Left lung (tissue), 10 donors: Measurements from ENCODE around the gene PARVG. TPM values are rescaled to one million over a fixed set of nuclear protein-coding genes. Genes with fewer than 3 reads are reported as not detected.

Experiments
- ATAC-seq: fragments of 200-7000 bp; cut with Tn5 transposase; one replicate; pipeline ENCODE4 v1.9.1; 2020; ENCODE audit warnings: moderate library complexity
- DNase-seq, 4 donors: peaks; one replicate each; pipeline ENCODE4 v3.0.0-alpha.2; 2013 to 2020
- H3K27ac ChIP-seq, 2 donors: fragments of 200-600 bp; sonication (generic) in 1 of 2; one replicate each; pipeline versions ENCODE4 v1.5.0 to v1.8.0; 2020 to 2021
- H3K27me3 ChIP-seq, 2 donors: fragments of 200-600 bp; sonication (generic) in 1 of 2; one replicate each; pipeline versions ENCODE4 v1.5.0 to v1.8.0; 2020 to 2021
- H3K36me3 ChIP-seq, 2 donors: fragments of 200-600 bp; sonication (generic) in 1 of 2; one replicate each; pipeline versions ENCODE4 v1.5.0 to v1.8.0; 2020 to 2021
- H3K4me1 ChIP-seq, 2 donors: fragments of 200-600 bp; one replicate each; pipeline ENCODE4 v1.8.0; 2021
- H3K4me3 ChIP-seq, 2 donors: fragments of 200-600 bp; sonication (generic) in 1 of 2; one replicate each; pipeline versions ENCODE4 v1.5.0 to v1.8.0; 2020 to 2021; ENCODE audit warnings: mild to moderate bottlenecking in 1 of 2
- H3K9me3 ChIP-seq, 2 donors: fragments of 200-600 bp; sonication (generic) in 1 of 2; one replicate each; pipeline versions ENCODE4 v1.5.0 to v1.8.0; 2020 to 2021
- CTCF ChIP-seq, 2 donors: fragments of 200-600 bp; sonication (generic) in 1 of 2; IDR thresholded peaks; one replicate each; pipeline versions ENCODE4 v1.5.0 to v1.8.0; 2021; ENCODE audit warnings: antibody characterized with exemption in 2 of 2
- intact Hi-C, 2 donors: fragments of 100-400 bp; cut with DNase I; formaldehyde crosslinking; loops; one replicate each; pipeline versions ENCODE4 v1.11.2 to v1.14.2; 2022
- polyA plus RNA-seq, 6 donors: library from polyadenylated mRNA; unstranded; fragments of 120-200 nt; gene quantifications; one replicate each; pipeline ENCODE4 v1.2.1, GENCODE V29; 2013; ENCODE audit not compliant: insufficient read length in 6 of 6
- total RNA-seq, 2 donors: library from RNA; stranded (reverse); fragmentation: NEBNext Ultra II Directional; extraction: Animal tissue kit (Norgen Biotek cat#: 25700); gene quantifications; one replicate each; pipeline ENCODE4 v1.2.1, GENCODE V29; 2021
- donor health status: DM: no; HTN: yes; CAD: no.
- donor health status: DM: no; HTN: no; CAD: no.

PARVG gene
- total and polyA plus RNA-seq, 8 donors = 3.0 to 57.9 (median 3.5) TPM

- TF ChIP-seq CTCF (IDR thresholded peaks at IDR 0.05) = no peak
- DNase-seq (no peak), ATAC-seq (no peak)
- H3K4me1 ChIP-seq = no peaks in the 10 kb centered on the region
- H3K27ac ChIP-seq = no peak overlapping the region
- H3K9me3 ChIP-seq = no peaks in the 10 kb centered on the region
- H3K36me3 ChIP-seq = no peaks in the 10 kb centered on the region
- intact Hi-C loops = no loop called here
- peaks cover 0 to 34% of the 10 kb centered on the region in 2 donors for H3K27me3 ChIP-seq
- H3K4me3 ChIP-seq = no peak overlapping the region
Observed at GRCh38 chr22:44221710-44222475, 41.2 kb downstream of the PARVG start.

- Histone ChIP-seq H3K36me3 (no peaks in the 10 kb centered on the region), H3K27me3 (peaks cover 0 to 34% of the 10 kb centered on the region in 2 donors), H3K4me3 (no peak overlapping the region), H3K4me1 (no peaks in the 10 kb centered on the region), H3K9me3 (peaks cover 0 to 19% of the 10 kb centered on the region in 2 donors), H3K27ac (no peak overlapping the region)
- DNase-seq (no peak), ATAC-seq (no peak)
- intact Hi-C loops = no loop called here
- no peak for TF ChIP-seq CTCF (IDR thresholded peaks at IDR 0.05)
Observed at GRCh38 chr22:44224166-44224565, 43.4 kb downstream of the PARVG start.

- Histone ChIP-seq H3K4me1 (no peaks in the 10 kb centered on the region), H3K4me3 (no peak overlapping the region), H3K36me3 (no peaks in the 10 kb centered on the region), H3K27ac (no peak overlapping the region), H3K9me3 (peaks cover 0 to 24% of the 10 kb centered on the region in 2 donors), H3K27me3 (peaks cover 0 to 30% of the 10 kb centered on the region in 2 donors)
- no peak for TF ChIP-seq CTCF (IDR thresholded peaks at IDR 0.05)
- DNase-seq (no peak), ATAC-seq (no peak)
- intact Hi-C loops = no loop called here
Observed at GRCh38 chr22:44225091-44225689, 44.5 kb downstream of the PARVG start.

GRCh38 chr22:44225812-44226211 is 45.1 kb downstream of the PARVG start:
- no peak overlapping the region for H3K4me3 ChIP-seq
- H3K27ac ChIP-seq = no peak overlapping the region
- ATAC-seq (no peak), DNase-seq (no peak)
- H3K27me3 ChIP-seq = peaks cover 0 to 24% of the 10 kb centered on the region in 2 donors
- peaks cover 0 to 24% of the 10 kb centered on the region in 2 donors for H3K9me3 ChIP-seq
- TF ChIP-seq CTCF (IDR thresholded peaks at IDR 0.05) = no peak
- H3K4me1 ChIP-seq = no peaks in the 10 kb centered on the region
- intact Hi-C loops = no loop called here
- H3K36me3 ChIP-seq = no peaks in the 10 kb centered on the region

- no peaks in the 10 kb centered on the region for H3K36me3 ChIP-seq
- ATAC-seq (no peak), DNase-seq (no peak)
- TF ChIP-seq CTCF (IDR thresholded peaks at IDR 0.05) = no peak
- H3K27ac ChIP-seq = no peak overlapping the region
- peaks cover 0 to 12% of the 10 kb centered on the region in 2 donors for H3K27me3 ChIP-seq
- no peaks in the 10 kb centered on the region for H3K4me1 ChIP-seq
- intact Hi-C loops = no loop called here
- H3K4me3 ChIP-seq = no peak overlapping the region
- H3K9me3 ChIP-seq = peaks cover 0 to 24% of the 10 kb centered on the region in 2 donors
Observed at GRCh38 chr22:44229331-44229730, 48.6 kb downstream of the PARVG start.
